WI38 (cell line): ENCODE results near the gene CDKAL1.
A peak's percentile ranks its signal among the peaks of the same experiment; 100 is the strongest.
"Not testable (repeated sequence)": the region's sequence is repeated elsewhere in the genome, so short reads cannot be mapped to it uniquely, and the experiment has no call there.

Experiments
- H3K4me3 ChIP-seq: 2 replicates; pipeline ENCODE4 v1.5.1; 2011; ENCODE audit warnings: low read depth, mild to moderate bottlenecking, control low read depth, low read length
- CTCF ChIP-seq: IDR thresholded peaks from 2 replicates; pipeline ENCODE4 v1.5.1; 2012; ENCODE audit warnings: low read depth, mild to moderate bottlenecking, control low read depth, low read length

The CDKAL1 gene

GRCh38 chr6:20498041-20498385 is 36.2 kb upstream of the CDKAL1 start:
- no peak overlapping the region for H3K4me3 ChIP-seq
- no peak for TF ChIP-seq CTCF

GRCh38 chr6:20509212-20509611 is 25.0 kb upstream of the CDKAL1 start:
- no peak for TF ChIP-seq CTCF

GRCh38 chr6:20511852-20512251 is 22.4 kb upstream of the CDKAL1 start:
- no peak for TF ChIP-seq CTCF
- no peak overlapping the region for H3K4me3 ChIP-seq

More at GRCh38 chr6:20509212-20509611, 25.0 kb upstream of the CDKAL1 start:
- no peak overlapping the region for H3K4me3 ChIP-seq

GRCh38 chr6:20525208-20525607 is 9.0 kb upstream of the CDKAL1 start:
- H3K4me3 ChIP-seq = not testable (repeated sequence)

GRCh38 chr6:20529086-20529448 is 5.2 kb upstream of the CDKAL1 start:
- not testable (repeated sequence) for H3K4me3 ChIP-seq

GRCh38 chr6:20532881-20533280 is 1.4 kb upstream of the CDKAL1 start:
- H3K4me3 ChIP-seq = no peak overlapping the region
- TF ChIP-seq CTCF = no peak

GRCh38 chr6:20533746-20534294 is 437 bp upstream of the CDKAL1 start:
- no peak for TF ChIP-seq CTCF

GRCh38 chr6:20538131-20538662 is 3.9 kb downstream of the CDKAL1 start:
- no peak for TF ChIP-seq CTCF
- no peak overlapping the region for H3K4me3 ChIP-seq

More at GRCh38 chr6:20533746-20534294, 437 bp upstream of the CDKAL1 start:
- peak overlapping the region; percentile 97 for H3K4me3 ChIP-seq
